Midbrain (tissue), 1 donor: ENCODE results near the gene PLEK.
A peak's percentile ranks its signal among the peaks of the same experiment; 100 is the strongest.

Experiments
- DNase-seq: peaks from one replicate; lab custom pipeline; 2025; lab: John Stamatoyannopoulos, UW

The PLEK gene

GRCh38 chr2:68416081-68416675 is 51.1 kb downstream of the PLEK start:
- DNase-seq = no peak

- DNase-seq = no peak
Measured at GRCh38 chr2:68417926-68418325, 52.8 kb downstream of the PLEK start.

- DNase-seq = no peak
Measured at GRCh38 chr2:68418419-68418818, 53.3 kb downstream of the PLEK start.

- DNase-seq = no peak
Measured at GRCh38 chr2:68418855-68419254, 53.8 kb downstream of the PLEK start.

GRCh38 chr2:68420254-68420910 is 55.3 kb downstream of the PLEK start:
- DNase-seq = no peak

GRCh38 chr2:68423966-68424650 is 59.0 kb downstream of the PLEK start:
- DNase-seq = no peak

DNA sequence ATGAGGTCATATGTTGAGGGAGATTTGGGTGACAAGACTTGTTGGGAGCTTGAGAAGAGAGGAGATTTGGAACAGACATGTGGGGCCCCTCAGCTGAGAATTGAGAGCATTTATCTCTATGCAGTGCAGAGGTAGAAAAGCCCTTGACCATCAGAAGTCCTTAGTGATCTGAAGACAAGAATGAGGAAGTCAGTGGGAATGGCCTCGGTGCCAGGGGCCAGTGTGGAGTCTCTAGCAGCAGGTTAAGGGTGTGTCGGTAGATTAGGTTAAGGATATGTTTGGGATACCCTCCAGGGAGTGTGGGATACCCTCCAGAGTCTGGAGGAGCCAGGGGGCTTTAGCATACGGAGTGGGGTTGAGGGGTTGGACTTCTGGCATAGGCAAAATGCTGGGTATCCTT is 60.4 kb downstream of the PLEK start:
- no peak for DNase-seq

DNA sequence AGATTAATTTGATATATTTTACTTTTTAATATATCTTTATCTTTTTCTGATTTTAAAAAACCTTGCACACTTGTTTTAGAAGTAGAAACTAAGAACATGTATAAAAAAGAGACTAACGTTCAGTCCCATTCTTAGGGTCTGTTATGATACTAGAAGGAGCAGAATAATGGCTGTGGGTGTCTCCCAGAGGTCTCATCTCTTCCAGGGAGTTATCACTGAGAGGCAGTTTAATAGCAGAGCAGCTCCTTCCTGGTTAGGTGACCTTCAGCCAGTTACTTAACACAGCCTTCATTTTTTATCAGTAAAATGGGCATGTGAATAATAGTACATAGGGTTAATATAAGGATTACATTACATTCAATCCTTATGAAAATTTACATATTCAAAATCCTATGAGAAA is 61.4 kb downstream of the PLEK start:
- no peak for DNase-seq

DNA sequence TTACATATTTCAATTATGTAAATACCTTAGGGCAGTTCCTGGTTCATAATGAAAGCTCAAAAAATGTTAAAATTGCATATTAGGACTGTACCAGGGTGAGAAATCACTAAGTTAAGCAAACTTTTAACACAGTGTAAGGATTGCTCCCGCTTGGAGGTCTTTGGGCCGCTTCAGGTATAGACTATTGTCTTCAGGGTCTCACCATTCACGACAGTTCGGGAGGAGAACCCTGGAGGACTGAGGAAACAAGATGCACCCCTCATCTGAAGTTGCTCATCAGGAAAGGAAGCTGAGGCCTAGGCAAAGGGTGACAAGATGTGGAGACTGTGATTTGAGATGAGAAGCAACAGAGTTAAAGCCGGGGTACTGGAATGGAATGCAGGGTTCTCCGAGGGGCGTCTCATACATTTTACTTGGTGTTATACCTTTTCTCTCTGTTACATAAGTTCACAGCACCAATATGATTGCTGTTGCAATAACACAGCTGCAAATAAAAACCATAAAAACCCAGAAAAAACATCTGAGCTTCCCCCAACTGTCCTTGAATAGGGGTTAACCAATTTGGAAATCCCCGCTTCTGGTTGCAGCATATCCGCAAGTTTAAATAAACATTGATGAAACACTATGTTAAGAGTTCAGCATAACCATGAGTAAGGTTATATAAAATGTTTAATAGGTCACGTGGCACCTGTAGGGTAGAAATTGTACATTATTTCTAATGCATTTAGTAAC is 61.9 kb downstream of the PLEK start:
- no peak for DNase-seq

GRCh38 chr2:68428126-68428525 is 63.0 kb downstream of the PLEK start:
- DNase-seq = no peak

GRCh38 chr2:68428746-68429145 is 63.7 kb downstream of the PLEK start:
- DNase-seq = no peak

- DNase-seq = no peak
Measured at GRCh38 chr2:68429311-68429826, 64.3 kb downstream of the PLEK start.

GRCh38 chr2:68431316-68431972 is 66.4 kb downstream of the PLEK start:
- DNase-seq = no peak

- no peak for DNase-seq
Measured at GRCh38 chr2:68432696-68433658, 67.9 kb downstream of the PLEK start.

DNA sequence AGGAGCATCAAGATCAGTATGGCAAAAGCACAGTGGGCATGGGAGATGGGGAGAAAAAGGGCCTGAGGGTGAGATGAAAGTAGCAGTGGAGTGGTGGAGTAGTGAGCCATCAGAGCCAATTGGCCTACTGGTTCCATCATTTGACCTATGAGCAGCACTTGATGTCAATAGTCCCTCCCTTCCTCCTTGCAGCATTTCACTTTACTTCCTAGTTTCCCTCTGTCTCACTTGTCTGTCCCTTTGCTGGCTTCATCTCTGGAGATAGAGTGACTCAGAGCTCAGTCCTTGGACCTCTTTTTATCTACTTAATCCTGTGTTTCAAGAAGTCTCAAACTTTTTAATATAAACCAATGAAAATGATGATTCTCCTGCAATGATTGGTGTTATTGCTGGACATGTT is 69.9 kb downstream of the PLEK start:
- no peak for DNase-seq

GRCh38 chr2:68435615-68436014 is 70.5 kb downstream of the PLEK start:
- DNase-seq = no peak

GRCh38 chr2:68436270-68436669 is 71.2 kb downstream of the PLEK start:
- no peak for DNase-seq

DNA sequence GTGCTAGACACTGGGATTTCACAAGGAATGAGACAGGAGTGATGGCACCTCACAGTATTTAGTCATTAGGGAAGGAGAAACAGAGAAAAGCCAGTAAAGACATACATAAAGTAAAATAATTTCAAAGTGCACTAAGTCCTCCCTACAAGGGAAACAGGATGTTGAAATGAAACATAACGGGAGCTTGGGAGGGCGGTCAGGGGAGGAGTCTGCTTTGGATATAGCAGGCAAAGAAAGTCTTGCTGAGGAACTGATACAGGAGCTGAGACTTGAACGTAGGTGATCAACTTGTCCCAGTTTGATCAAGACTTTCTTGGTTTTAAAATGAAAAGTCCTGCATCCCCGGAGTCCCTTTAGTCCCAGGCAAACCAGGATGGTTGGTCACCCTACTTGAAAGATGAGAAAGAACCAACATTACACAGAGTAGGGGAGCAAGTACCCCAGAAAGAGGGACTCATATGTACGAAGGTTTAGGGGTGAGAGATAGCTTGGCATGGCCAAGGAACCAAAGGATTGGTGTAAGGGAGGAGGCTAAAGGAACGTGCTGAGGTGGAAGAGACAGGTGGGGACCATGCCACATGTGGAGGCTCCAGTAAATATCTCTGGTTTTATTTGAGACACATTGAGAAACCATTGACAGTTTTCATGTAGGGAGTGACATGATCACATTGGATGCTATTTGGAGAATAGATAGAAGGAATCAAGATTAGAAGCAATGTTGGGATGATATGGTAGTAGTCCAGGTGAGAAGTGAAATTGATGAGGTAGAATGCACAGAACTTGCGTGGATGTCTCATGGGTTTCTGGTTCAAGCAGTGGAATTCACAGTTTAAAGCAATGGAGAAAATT is 73.6 kb downstream of the PLEK start:
- DNase-seq = no peak

DNA sequence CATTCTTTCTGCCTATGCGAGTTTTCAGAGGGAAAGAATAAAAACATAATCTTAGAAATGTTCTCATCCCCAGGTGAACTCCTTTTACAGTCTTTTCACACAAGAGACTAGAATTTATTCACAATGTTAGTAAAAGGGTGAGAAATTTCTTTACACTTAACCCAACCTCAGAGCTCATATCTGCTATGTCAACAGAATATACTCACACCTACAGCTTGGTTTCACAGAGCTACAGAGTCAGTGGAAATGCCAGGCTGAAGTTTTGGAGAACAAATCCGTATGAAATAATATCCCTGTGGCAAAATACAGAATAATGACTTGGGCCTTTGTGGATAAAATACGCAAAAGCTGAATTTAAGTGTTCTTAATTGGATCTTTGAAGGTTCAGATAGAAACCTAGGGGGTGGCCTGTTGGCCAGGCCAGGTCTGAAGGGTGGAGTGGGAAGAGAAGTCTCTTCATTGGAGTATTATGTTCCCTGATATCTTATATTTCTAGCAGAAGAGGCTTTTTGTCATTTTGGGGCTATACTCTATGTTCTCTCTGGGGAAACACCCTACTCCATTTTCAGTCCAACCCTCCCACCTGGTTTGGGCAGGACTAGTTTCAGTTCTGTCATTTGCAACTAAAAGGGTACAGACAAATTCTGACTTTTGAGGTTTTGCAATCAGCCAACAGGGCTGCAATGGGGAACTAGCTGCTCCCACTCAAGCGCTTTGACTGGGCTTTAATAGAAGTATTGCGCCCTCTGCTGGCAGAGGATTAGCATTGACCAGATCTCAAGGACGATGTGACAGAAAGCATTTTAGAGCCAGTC is 76.3 kb downstream of the PLEK start:
- DNase-seq = peak; percentile 93
